ENCODE measurements around the gene SLC37A2.

SLC37A2 gene

GRCh38 chr11:125138966-125139365, 75.9 kb downstream of the SLC37A2 start:
- TF ChIP-seq RAD21 (IDR thresholded peaks at IDR 0.05; ENCODE audit: low read depth) = no peak
- no peak for TF ChIP-seq ZBTB7A (IDR thresholded peaks at IDR 0.05; ENCODE audit: low read depth)
- TF ChIP-seq CREB1 (IDR thresholded peaks at IDR 0.05; ENCODE audit: low read depth) = no peak
- no peak for TF ChIP-seq MAX (IDR thresholded peaks at IDR 0.05)
- no peak for TF ChIP-seq TCF12 (IDR thresholded peaks at IDR 0.05; ENCODE audit: low read depth)
- TF ChIP-seq USF1 (IDR thresholded peaks at IDR 0.05) = no peak
- no peak for TF ChIP-seq YY1 (IDR thresholded peaks at IDR 0.05; ENCODE audit: low read depth)
- no peak for TF ChIP-seq TEAD4 (IDR thresholded peaks at IDR 0.05)
- no peak for TF ChIP-seq EGR1 (IDR thresholded peaks at IDR 0.05)
- TF ChIP-seq TAF1 (IDR thresholded peaks at IDR 0.05; ENCODE audit: low read depth) = no peak
- no peak for TF ChIP-seq NFIC (IDR thresholded peaks at IDR 0.05)
- no peak for TF ChIP-seq REST (IDR thresholded peaks at IDR 0.05; ENCODE audit: low read depth)
- TF ChIP-seq FOXM1 (IDR thresholded peaks at IDR 0.05; ENCODE audit: borderline replicate concordance, low read depth) = no peak
- no peak for TF ChIP-seq EP300 (IDR thresholded peaks at IDR 0.05; ENCODE audit: borderline replicate concordance)
- TF ChIP-seq CEBPB (IDR thresholded peaks at IDR 0.05) = no peak

- TF ChIP-seq USF1 (IDR thresholded peaks at IDR 0.05) (no peak), TCF12 (IDR thresholded peaks at IDR 0.05; ENCODE audit: low read depth) (no peak), YY1 (IDR thresholded peaks at IDR 0.05; ENCODE audit: low read depth) (no peak), RAD21 (IDR thresholded peaks at IDR 0.05; ENCODE audit: low read depth) (no peak), CEBPB (IDR thresholded peaks at IDR 0.05) (no peak)
These were observed 76.7 kb downstream of the SLC37A2 start for GRCh38 chr11:125139778-125140177.

Measured in Ishikawa (cell line).